Esophagus squamous epithelium (tissue), 5 donors: ENCODE measurements around the gene ENTPD5. TPM values are rescaled to one million over a fixed set of nuclear protein-coding genes. Genes with fewer than 3 reads are reported as not detected.
"Not testable (repeated sequence)": the region's sequence is repeated elsewhere in the genome, so short reads cannot be mapped to it uniquely, and the experiment has no call there.

Experiments used
- DNase-seq: peaks from one replicate; lab custom pipeline; 2025; lab: John Stamatoyannopoulos, UW
- H3K27ac ChIP-seq, 4 donors: fragments of 200-600 bp; sonication (generic); one replicate each; pipeline ENCODE4 v1.5.1; 2016 to 2019; ENCODE audit warnings: mild to moderate bottlenecking in 1 of 4
- H3K27me3 ChIP-seq, 4 donors: fragments of 200-600 bp; sonication (generic); 1 replicate in 3 of 4; 2 replicates in 1 of 4; pipeline versions ENCODE4 v1.5.1 to v1.6.0; 2017 to 2021; ENCODE audit warnings: antibody characterized with exemption in 1 of 4
- H3K36me3 ChIP-seq, 3 donors: fragments of 200-600 bp; sonication (generic); one replicate each; pipeline ENCODE4 v1.5.1; 2016 to 2019
- H3K4me1 ChIP-seq, 3 donors: fragments of 200-600 bp; sonication (generic); one replicate each; pipeline ENCODE4 v1.5.1; 2017 to 2019
- H3K4me3 ChIP-seq, 4 donors: fragments of 200-600 bp; sonication (generic); 1 replicate in 3 of 4; 2 replicates in 1 of 4; pipeline ENCODE4 v1.5.1; 2016 to 2019; ENCODE audit warnings: mild to moderate bottlenecking in 2 of 4, moderate library complexity in 1 of 4
- H3K9me3 ChIP-seq, 3 donors: fragments of 200-600 bp; sonication (generic); one replicate each; pipeline ENCODE4 v1.5.1; 2016 to 2019
- CTCF ChIP-seq, 6 experiments: fragments of 450-650 bp in 4 of 6; fragments of 200-600 bp in 2 of 6; sonication (generic) in 2 of 6; IDR thresholded peaks; one replicate each; pipeline ENCODE4 v1.5.1; 2016 to 2019; ENCODE audit warnings: antibody characterized with exemption in 6 of 6, mild to moderate bottlenecking in 4 of 6, moderate library complexity in 4 of 6
- POLR2A ChIP-seq, 4 donors: fragments of 450-650 bp; IDR thresholded peaks; one replicate each; pipeline ENCODE4 v1.6.1; 2017; ENCODE audit warnings: antibody characterized with exemption in 4 of 4, mild to moderate bottlenecking in 4 of 4, moderate library complexity in 3 of 4
- WGBS, 2 donors: methylation state at CpG; one replicate each; pipeline ENCODE4 v1.1.5; 2018; 5-methylcytosine and 5-hydroxymethylcytosine counted together
- intact Hi-C: fragments of 100-400 bp; cut with DNase I; formaldehyde crosslinking; loops from one replicate; pipeline ENCODE4 v1.15.0; 2022
- total RNA-seq, 4 donors: library from RNA; depleted of rRNA; stranded (reverse); fragments of >200 nt; gene quantifications; one replicate each; pipeline ENCODE4 v1.1.0, GENCODE V29; 2016
- donor health status: DM: yes; HTN: yes; CAD: no.

ENTPD5 gene
- total RNA-seq, 4 donors from 2014 or later: 9.3 to 16.9 (median 13.0) TPM

GRCh38 chr14:73937012-73937411 lies 82.1 kb downstream of the ENTPD5 start:
- Histone ChIP-seq H3K36me3 (peaks cover 4 to 73% (median 12%) of the 10 kb centered on the region in 3 donors), H3K9me3 (no peaks in the 10 kb centered on the region), H3K4me3 (no peak overlapping the region), H3K4me1 (no peaks in the 10 kb centered on the region), H3K27ac (no peak overlapping the region), H3K27me3 (no peaks in the 10 kb centered on the region)
- WGBS, 2 donors: 93 to 96% methylated on average over 2 of the region's 2 CpGs
- TF ChIP-seq POLR2A (IDR thresholded peaks at IDR 0.05) (no peak), CTCF (IDR thresholded peaks at IDR 0.05) (no peak)
- no peak for DNase-seq
- intact Hi-C loops: no loop called here

GRCh38 chr14:73936548-73936947 lies 82.5 kb downstream of the ENTPD5 start:
- no peak for TF ChIP-seq CTCF (IDR thresholded peaks at IDR 0.05)
- no peak for TF ChIP-seq POLR2A (IDR thresholded peaks at IDR 0.05)
- WGBS, 2 donors: 76 to 100% methylated on average over 1 of the region's 1 CpG
- DNase-seq: no peak
- Histone ChIP-seq H3K9me3 (no peaks in the 10 kb centered on the region), H3K4me3 (no peak overlapping the region), H3K36me3 (peaks cover 4 to 73% (median 17%) of the 10 kb centered on the region in 3 donors), H3K27me3 (no peaks in the 10 kb centered on the region), H3K4me1 (no peaks in the 10 kb centered on the region), H3K27ac (no peak overlapping the region)
- intact Hi-C loops: no loop called here

- H3K4me1 ChIP-seq: no peaks in the 10 kb centered on the region
- DNase-seq: no peak
- H3K27me3 ChIP-seq: no peaks in the 10 kb centered on the region
- TF ChIP-seq POLR2A (IDR thresholded peaks at IDR 0.05) (no peak), CTCF (IDR thresholded peaks at IDR 0.05) (peak in 3 of 6 experiments; percentile 10 to 40 (median 26))
- intact Hi-C loops: no loop called here
- peaks cover 4 to 75% (median 24%) of the 10 kb centered on the region in 3 donors for H3K36me3 ChIP-seq
- no peaks in the 10 kb centered on the region for H3K9me3 ChIP-seq
- H3K27ac ChIP-seq: no peak overlapping the region
- H3K4me3 ChIP-seq: no peak overlapping the region
- 71 to 78% methylated on average over 2 of the region's 2 CpGs for WGBS, 2 donors
Observed at GRCh38 chr14:73935666-73936065, 83.4 kb downstream of the ENTPD5 start.

GRCh38 chr14:73924337-73924736 lies 94.8 kb downstream of the ENTPD5 start:
- intact Hi-C loops: no loop called here
- no peak for TF ChIP-seq POLR2A (IDR thresholded peaks at IDR 0.05)
- no peak for TF ChIP-seq CTCF (IDR thresholded peaks at IDR 0.05)

GRCh38 chr14:73919457-73919856 lies 99.6 kb downstream of the ENTPD5 start:
- intact Hi-C loops: not testable (repeated sequence)
- WGBS, 2 donors: 93 to 98% methylated on average over 2 of the region's 2 CpGs
- peaks cover 5 to 97% (median 43%) of the 10 kb centered on the region in 3 donors for H3K36me3 ChIP-seq

More at GRCh38 chr14:73924337-73924736, 94.8 kb downstream of the ENTPD5 start:
- Histone ChIP-seq H3K4me3 (no peak overlapping the region), H3K9me3 (no peaks in the 10 kb centered on the region), H3K27me3 (no peaks in the 10 kb centered on the region), H3K27ac (no peak overlapping the region), H3K36me3 (peaks cover 16 to 100% (median 60%) of the 10 kb centered on the region in 3 donors), H3K4me1 (no peaks in the 10 kb centered on the region)
- no peak for DNase-seq
- 70 to 73% methylated on average over 4 of the region's 5 CpGs for WGBS, 2 donors

GRCh38 chr14:73916324-73916723 lies 102.8 kb downstream of the ENTPD5 start:
- no peak for DNase-seq
- peaks cover 0 to 97% (median 17%) of the 10 kb centered on the region in 3 donors for H3K36me3 ChIP-seq
- TF ChIP-seq CTCF (IDR thresholded peaks at IDR 0.05) (no peak), POLR2A (IDR thresholded peaks at IDR 0.05) (no peak)
- H3K27ac ChIP-seq: no peak overlapping the region
- 68 to 85% methylated on average over 6 of the region's 6 CpGs for WGBS, 2 donors
- no peak overlapping the region for H3K4me3 ChIP-seq
- peaks cover 0 to 11% (median 0%) of the 10 kb centered on the region in 3 donors for H3K4me1 ChIP-seq
- peaks cover 0 to 7% (median 0%) of the 10 kb centered on the region in 3 donors for H3K9me3 ChIP-seq
- intact Hi-C loops: no loop called here
- no peaks in the 10 kb centered on the region for H3K27me3 ChIP-seq

More at GRCh38 chr14:73919457-73919856, 99.6 kb downstream of the ENTPD5 start:
- DNase-seq, H3K4me3 ChIP-seq, H3K9me3 ChIP-seq, H3K27me3 ChIP-seq, H3K27ac ChIP-seq: not testable (repeated sequence)
- H3K4me1 ChIP-seq: peaks cover 0 to 11% (median 0%) of the 10 kb centered on the region in 3 donors
